H9 (cell line): ENCODE measurements around the gene ARNT2. TPM values are rescaled to one million over a fixed set of nuclear protein-coding genes. Genes with fewer than 3 reads are reported as not detected.

ENCODE experiments used
- DNase-seq: peaks from one replicate; pipeline ENCODE4 v3.0.0-alpha.2; 2017
- H2AFZ ChIP-seq: one replicate; pipeline ENCODE4 v1.6.1; 2013; ENCODE audit warnings: mild to moderate bottlenecking, low read length, control low read depth, moderate library complexity
- H2AK5ac ChIP-seq: 2 replicates; pipeline ENCODE4 v1.6.1; 2013; ENCODE audit warnings: low read length, control low read depth, mixed read lengths; ENCODE audit not compliant: insufficient read length
- H2BK120ac ChIP-seq: one replicate; pipeline ENCODE4 v1.6.1; 2013; ENCODE audit warnings: low read depth, mild to moderate bottlenecking, low read length, control low read depth, inconsistent platforms; ENCODE audit not compliant: poor library complexity, severe bottlenecking
- H2BK12ac ChIP-seq: 2 replicates; pipeline ENCODE4 v1.6.1; 2013; ENCODE audit warnings: low read length, control low read depth, mixed read lengths, low read depth; ENCODE audit not compliant: insufficient read length
- H2BK15ac ChIP-seq: 2 replicates; pipeline ENCODE4 v1.6.1; 2013; ENCODE audit warnings: low read depth, low read length, control low read depth
- H2BK20ac ChIP-seq: one replicate; pipeline ENCODE4 v1.6.1; 2013; ENCODE audit warnings: low read depth, mild to moderate bottlenecking, low read length, control low read depth, inconsistent platforms; ENCODE audit not compliant: poor library complexity, severe bottlenecking
- H2BK5ac ChIP-seq: 2 replicates; pipeline ENCODE4 v1.6.1; 2013; ENCODE audit warnings: low read length, control low read depth, mixed read lengths; ENCODE audit not compliant: insufficient read length
- H3K14ac ChIP-seq: 2 replicates; pipeline ENCODE4 v1.6.1; 2013; ENCODE audit warnings: low read length, control low read depth; ENCODE audit not compliant: insufficient read depth
- H3K18ac ChIP-seq: 2 replicates; pipeline ENCODE4 v1.6.1; 2013; ENCODE audit warnings: low read depth, mild to moderate bottlenecking, mixed read lengths, low read length, control low read depth; ENCODE audit not compliant: insufficient read length
- H3K23ac ChIP-seq: 2 replicates; pipeline ENCODE4 v1.6.1; 2013; ENCODE audit warnings: low read length, control low read depth, mixed read lengths, low read depth; ENCODE audit not compliant: insufficient read length
- H3K23me2 ChIP-seq: 2 replicates; pipeline ENCODE4 v1.6.1; 2013; ENCODE audit warnings: low read depth, mild to moderate bottlenecking, mixed read lengths, low read length, control low read depth; ENCODE audit not compliant: insufficient read length, poor library complexity, severe bottlenecking
- H3K27ac ChIP-seq: 2 replicates; pipeline ENCODE4 v1.5.1; 2013; ENCODE audit warnings: low read length, control low read depth, mixed read lengths, low read depth; ENCODE audit not compliant: insufficient read length
- H3K27me3 ChIP-seq: 2 replicates; pipeline ENCODE4 v1.6.1; 2013; ENCODE audit warnings: low read length, control low read depth, inconsistent platforms; ENCODE audit not compliant: insufficient read depth
- H3K4ac ChIP-seq: 2 replicates; pipeline ENCODE4 v1.6.1; 2013; ENCODE audit warnings: low read depth, mild to moderate bottlenecking, control low read depth, inconsistent platforms, low read length, moderate library complexity
- H3K4me1 ChIP-seq: 2 replicates; pipeline ENCODE4 v1.6.1; 2013; ENCODE audit warnings: low read length, control low read depth, inconsistent platforms; ENCODE audit not compliant: insufficient read depth
- H3K4me2 ChIP-seq: 2 replicates; pipeline ENCODE4 v1.6.1; 2013; ENCODE audit warnings: low read length, control low read depth, mixed read lengths; ENCODE audit not compliant: insufficient read length, insufficient read depth
- H3K56ac ChIP-seq: 2 replicates; pipeline ENCODE4 v1.6.1; 2013; ENCODE audit warnings: low read depth, mild to moderate bottlenecking, mixed read lengths, low read length, control low read depth; ENCODE audit not compliant: insufficient read length
- H3K79me1 ChIP-seq: 2 replicates; pipeline ENCODE4 v1.6.1; 2013; ENCODE audit warnings: low read depth, mild to moderate bottlenecking, moderate library complexity, low read length, control low read depth, inconsistent platforms; ENCODE audit not compliant: insufficient read depth, poor library complexity, severe bottlenecking
- H3K79me2 ChIP-seq: 2 replicates; pipeline ENCODE4 v1.6.1; 2013; ENCODE audit warnings: low read length, control low read depth, inconsistent platforms; ENCODE audit not compliant: insufficient read depth
- H3K9ac ChIP-seq: 2 replicates; pipeline ENCODE4 v1.6.1; 2013; ENCODE audit warnings: low read length, control low read depth, mixed read lengths; ENCODE audit not compliant: insufficient read length; ENCODE audit errors: extremely low read depth
- H3K9me3 ChIP-seq: one replicate; pipeline ENCODE4 v1.6.1; 2013; ENCODE audit warnings: low read depth, low read length, inconsistent platforms; ENCODE audit not compliant: control insufficient read depth
- H3T11ph ChIP-seq: one replicate; pipeline ENCODE4 v1.6.1; 2013; ENCODE audit warnings: mild to moderate bottlenecking, low read length, control low read depth, inconsistent platforms
- H4K20me1 ChIP-seq: one replicate; pipeline ENCODE4 v1.6.1; 2013; ENCODE audit not compliant: control insufficient read depth, insufficient read length, insufficient read depth
- H4K5ac ChIP-seq: 2 replicates; pipeline ENCODE4 v1.6.1; 2013; ENCODE audit warnings: low read depth, mild to moderate bottlenecking, mixed read lengths, low read length, control low read depth; ENCODE audit not compliant: insufficient read length
- H4K8ac ChIP-seq: replicated peaks from 2 replicates; pipeline ENCODE4 v1.6.1; 2013; ENCODE audit warnings: low read length, control low read depth, mixed read lengths, low read depth; ENCODE audit not compliant: insufficient read length
- H4K91ac ChIP-seq: 2 replicates; pipeline ENCODE4 v1.6.1; 2013; ENCODE audit warnings: low read depth, mild to moderate bottlenecking, moderate library complexity, mixed read lengths, low read length, control low read depth; ENCODE audit not compliant: insufficient read length
- H3K27ac Mint-ChIP-seq, 3 experiments: 2 replicates in 2 of 3; 3 replicates in 1 of 3; pipeline ENCODE4 v1.8.0; 2020 to 2021; ENCODE audit warnings: mixed read lengths in 3 of 3, mild to moderate bottlenecking in 1 of 3, moderate library complexity in 1 of 3
- H3K27me3 Mint-ChIP-seq: 2 replicates; pipeline ENCODE4 v1.8.0; 2021; ENCODE audit warnings: low read depth, mild to moderate bottlenecking, moderate library complexity, mixed read lengths
- H3K36me3 Mint-ChIP-seq, 3 experiments: 2 replicates in 2 of 3; 3 replicates in 1 of 3; pipeline ENCODE4 v1.8.0; 2020 to 2021; ENCODE audit warnings: low read depth in 3 of 3, mixed read lengths in 3 of 3; ENCODE audit not compliant: insufficient read depth in 1 of 3
- H3K4me1 Mint-ChIP-seq, 2 experiments: 2 replicates each; pipeline ENCODE4 v1.8.0; 2020; ENCODE audit warnings: mixed read lengths in 2 of 2
- H3K4me3 Mint-ChIP-seq, 2 experiments: 2 replicates in 1 of 2; 3 replicates in 1 of 2; pipeline ENCODE4 v1.8.0; 2020 to 2021; ENCODE audit warnings: mild to moderate bottlenecking in 2 of 2, mixed read lengths in 2 of 2, moderate library complexity in 1 of 2
- H3K9me3 Mint-ChIP-seq, 2 experiments: 2 replicates in 1 of 2; 3 replicates in 1 of 2; pipeline ENCODE4 v1.8.0; 2020; ENCODE audit warnings: mild to moderate bottlenecking in 2 of 2, mixed read lengths in 2 of 2, moderate library complexity in 1 of 2
- CTCF ChIP-seq: fragments of 200-600 bp; sonication (generic); conservative IDR thresholded peaks from 3 replicates; pipeline ENCODE4 v1.8.0; 2021; ENCODE audit warnings: antibody characterized with exemption, mild to moderate bottlenecking
- WGBS: extraction: QIAGEN DNeasy Blood & Tissue Kit; methylation state at CpG from one replicate; pipeline ENCODE4 v1.1.7; 2013; ENCODE audit warnings: missing lambda C conversion rate, low lambda C conversion rate, mixed read lengths; ENCODE audit not compliant: insufficient read length; ENCODE audit errors: extremely low coverage; 5-methylcytosine and 5-hydroxymethylcytosine counted together
- total RNA-seq: library from RNA; stranded (reverse); gene quantifications from 2 replicates; pipeline ENCODE4 v1.2.1, GENCODE V29; 2021

Gene ARNT2
- total RNA-seq, 1 experiment from 2014 or later = 10.5 TPM

DNA sequence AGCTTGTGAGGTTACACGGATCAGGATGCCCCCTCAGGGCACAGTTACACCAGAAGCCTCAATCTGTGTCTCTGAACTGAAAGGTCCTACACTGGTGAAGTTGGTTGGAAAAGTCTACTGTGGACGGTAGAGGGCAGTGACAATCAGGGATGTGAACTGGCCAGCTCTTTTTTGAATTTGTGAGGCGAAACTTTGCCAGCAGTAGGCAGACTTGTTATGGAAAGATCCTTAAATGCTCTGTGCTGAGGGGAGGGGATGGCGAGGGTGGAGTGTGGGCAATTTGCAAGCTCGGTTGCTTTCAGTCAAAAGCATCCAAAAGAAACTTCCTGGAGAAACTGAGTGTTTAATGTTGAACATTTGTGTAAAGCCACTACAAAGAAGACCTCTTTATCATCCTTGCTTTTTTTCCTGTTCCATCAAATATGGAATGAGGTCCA lies 163.6 kb downstream of the ARNT2 start:
- Histone ChIP-seq H3K27ac (no peak overlapping the region), H3K56ac (no peak overlapping the region), H3K18ac (no peak overlapping the region), H3K79me2 (no peaks in the 10 kb centered on the region), H3K14ac (no peak overlapping the region), H4K91ac (no peak overlapping the region), H4K8ac (no peak overlapping the region), H2BK20ac (no peak overlapping the region), H2BK120ac (no peak overlapping the region), H3K9ac (no peak overlapping the region), H2BK12ac (no peak overlapping the region), H3K4ac (no peak overlapping the region), H3K9me3 (no peaks in the 10 kb centered on the region), H3K23me2 (no peaks in the 10 kb centered on the region), H4K5ac (no peak overlapping the region), H2BK15ac (no peak overlapping the region), H2AFZ (no peak overlapping the region), H3T11ph (no peak overlapping the region), H2BK5ac (no peak overlapping the region), H3K79me1 (no peaks in the 10 kb centered on the region), H2AK5ac (no peak overlapping the region), H3K4me2 (no peak overlapping the region), H3K4me1 (peaks cover 3% of the 10 kb centered on the region; the same call in 1 of the 2 replicates), H3K23ac (no peak overlapping the region), H4K20me1 (no peaks in the 10 kb centered on the region), H3K27me3 (no peaks in the 10 kb centered on the region)
- TF ChIP-seq CTCF = peak; percentile 83
- no CpG with 5 or more reads among the region's 5 CpGs for WGBS
- peak overlapping the region in 1 of 3 experiments; percentile 42; a peak in 2 of 7 replicates for H3K27ac Mint-ChIP-seq
- peaks cover 20 to 23% of the 10 kb centered on the region in 2 experiments for H3K4me1 Mint-ChIP-seq
- no peaks in the 10 kb centered on the region for H3K27me3 Mint-ChIP-seq
- H3K9me3 Mint-ChIP-seq = no peaks in the 10 kb centered on the region
- H3K36me3 Mint-ChIP-seq = peaks cover 0 to 10% (median 9%) of the 10 kb centered on the region in 3 experiments
- no peak overlapping the region; a peak in 1 of 5 replicates for H3K4me3 Mint-ChIP-seq
- DNase-seq = peak; percentile 83
